SU-DHL-6 (cell line): Measurements from ENCODE around the gene GSC2.

Experiments
- H2AFZ ChIP-seq: fragments of 200-600 bp; sonication (generic); 2 replicates; pipeline ENCODE4 v1.6.1; 2014; ENCODE audit warnings: low read depth, mild to moderate bottlenecking, moderate library complexity, mixed read lengths, antibody characterized with exemption, low read length; ENCODE audit not compliant: severe bottlenecking
- H3F3A ChIP-seq: fragments of 200-600 bp; shearing (Covaris generic); 2 replicates; pipeline ENCODE4 v1.6.0; 2016; ENCODE audit warnings: antibody characterized with exemption, mild to moderate bottlenecking; ENCODE audit not compliant: insufficient read depth
- H3K27ac ChIP-seq: fragments of 200-600 bp; sonication (generic); 2 replicates; pipeline ENCODE4 v1.5.1; 2016; ENCODE audit warnings: low read depth, mild to moderate bottlenecking, low read length, moderate library complexity, mixed read lengths
- H3K27me3 ChIP-seq: fragments of 200-600 bp; sonication (generic), shearing (Covaris generic); 2 replicates; pipeline ENCODE4 v1.6.0; 2014; ENCODE audit warnings: mild to moderate bottlenecking, low read length
- H3K36me3 ChIP-seq: fragments of 200-600 bp; sonication (generic); 2 replicates; pipeline ENCODE4 v1.6.1; 2014; ENCODE audit warnings: mild to moderate bottlenecking, low read length, mixed read lengths
- H3K4me2 ChIP-seq: fragments of 300-600, 200-600 bp; shearing (Covaris generic), sonication (generic); 2 replicates; pipeline ENCODE4 v1.6.0; 2014; ENCODE audit warnings: low read length, low read depth, mild to moderate bottlenecking; ENCODE audit not compliant: poor library complexity, severe bottlenecking
- H3K4me3 ChIP-seq: fragments of 200-600 bp; sonication (generic); 2 replicates; pipeline ENCODE4 v1.5.1; 2014; ENCODE audit warnings: antibody characterized with exemption, low read length, mild to moderate bottlenecking, mixed read lengths; ENCODE audit not compliant: insufficient read depth, poor library complexity, severe bottlenecking
- H3K79me2 ChIP-seq: fragments of 200-600 bp; sonication (generic); 2 replicates; pipeline ENCODE4 v1.6.1; 2014; ENCODE audit warnings: mild to moderate bottlenecking, low read length, moderate library complexity; ENCODE audit not compliant: insufficient read depth
- H3K9ac ChIP-seq: fragments of 200-600 bp; sonication (generic); 2 replicates; pipeline ENCODE4 v1.7.0; 2014; ENCODE audit warnings: mild to moderate bottlenecking, low read length
- H3K9me2 ChIP-seq: fragments of 200-600 bp; sonication (generic); replicated peaks from 2 replicates; pipeline ENCODE4 v1.6.1; 2014; ENCODE audit warnings: low read length; ENCODE audit not compliant: insufficient read depth
- H3K9me3 ChIP-seq: fragments of 200-600 bp; sonication (generic); 2 replicates; pipeline ENCODE4 v1.6.1; 2014; ENCODE audit warnings: low read length, mixed read lengths; ENCODE audit not compliant: insufficient read depth
- H4K20me1 ChIP-seq: fragments of 200-600 bp; sonication (generic); 2 replicates; pipeline ENCODE4 v1.6.1; 2014; ENCODE audit warnings: low read depth, mild to moderate bottlenecking, antibody characterized with exemption, low read length, moderate library complexity, mixed read lengths
- EZH2phosphoT487 ChIP-seq: fragments of 200-600 bp; sonication (generic), shearing (Covaris generic); conservative IDR thresholded peaks from 2 replicates; pipeline ENCODE4 v1.6.1; 2018; ENCODE audit warnings: mild to moderate bottlenecking, antibody characterized with exemption, low read length, moderate library complexity, mixed read lengths
- TF ChIP-seq, protein P1 (sequence below): fragments of 200-600 bp; sonication (generic); IDR thresholded peaks from one replicate; pipeline ENCODE4 v1.5.1; 2017; ENCODE audit warnings: antibody characterized with exemption, mild to moderate bottlenecking, low read length, moderate library complexity; ENCODE audit not compliant: insufficient read depth, poor library complexity, severe bottlenecking

The GSC2 gene

DNA sequence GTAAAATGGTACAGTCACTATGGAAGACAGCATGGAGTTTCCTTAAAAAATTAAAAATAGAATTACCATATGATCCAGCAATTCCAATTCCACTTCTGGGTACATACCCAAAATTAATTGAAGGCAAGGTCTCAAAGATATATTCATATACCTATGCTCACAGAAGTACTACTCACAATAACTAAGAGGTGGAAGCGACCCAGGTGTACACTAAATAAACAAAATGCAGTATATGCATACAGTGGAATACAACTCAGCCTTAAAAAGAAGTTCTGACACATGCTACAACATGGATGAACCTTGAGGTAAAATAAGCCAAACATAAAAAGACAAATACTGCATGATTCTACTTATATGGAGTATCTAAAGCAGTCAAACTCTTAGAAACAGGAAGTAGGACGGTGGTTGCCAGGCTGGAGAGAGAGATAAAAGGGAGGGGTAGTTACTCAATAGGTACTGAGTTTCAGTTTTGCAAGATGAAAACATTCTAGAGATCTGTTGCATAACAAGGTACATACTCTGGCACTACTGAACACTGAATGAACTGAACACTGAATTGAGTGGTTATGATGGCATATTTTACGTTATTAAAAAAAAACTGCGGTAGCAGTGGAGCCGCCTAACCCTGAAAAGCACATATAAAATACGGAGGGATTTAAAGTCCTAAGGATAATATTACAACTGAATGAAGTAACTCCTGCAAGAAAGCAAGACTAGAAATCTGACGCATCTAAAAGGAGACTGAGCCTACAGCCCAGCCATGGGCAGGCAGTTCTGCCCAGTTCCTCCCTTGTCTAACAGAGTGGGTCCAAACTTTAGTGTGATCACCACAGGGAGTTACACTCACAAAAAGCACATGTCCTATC lies 40.7 kb downstream of the GSC2 start:
- Histone ChIP-seq H3K27me3 (no peaks in the 10 kb centered on the region), H3K9me3 (no peaks in the 10 kb centered on the region), H3K4me2 (peak overlapping the region; percentile 13), H3K36me3 (no peaks in the 10 kb centered on the region), H3K9ac (no peak overlapping the region), H3K27ac (no peak overlapping the region), H2AFZ (no peak overlapping the region), H3K9me2 (no peaks in the 10 kb centered on the region), H3K79me2 (peaks cover 30% of the 10 kb centered on the region; the same call in 1 of the 2 replicates), H3F3A (no peaks in the 10 kb centered on the region), H4K20me1 (no peaks in the 10 kb centered on the region), H3K4me3 (no peak overlapping the region)
- TF ChIP-seq EZH2phosphoT487: no peak
- TF ChIP-seq, protein P1, sequence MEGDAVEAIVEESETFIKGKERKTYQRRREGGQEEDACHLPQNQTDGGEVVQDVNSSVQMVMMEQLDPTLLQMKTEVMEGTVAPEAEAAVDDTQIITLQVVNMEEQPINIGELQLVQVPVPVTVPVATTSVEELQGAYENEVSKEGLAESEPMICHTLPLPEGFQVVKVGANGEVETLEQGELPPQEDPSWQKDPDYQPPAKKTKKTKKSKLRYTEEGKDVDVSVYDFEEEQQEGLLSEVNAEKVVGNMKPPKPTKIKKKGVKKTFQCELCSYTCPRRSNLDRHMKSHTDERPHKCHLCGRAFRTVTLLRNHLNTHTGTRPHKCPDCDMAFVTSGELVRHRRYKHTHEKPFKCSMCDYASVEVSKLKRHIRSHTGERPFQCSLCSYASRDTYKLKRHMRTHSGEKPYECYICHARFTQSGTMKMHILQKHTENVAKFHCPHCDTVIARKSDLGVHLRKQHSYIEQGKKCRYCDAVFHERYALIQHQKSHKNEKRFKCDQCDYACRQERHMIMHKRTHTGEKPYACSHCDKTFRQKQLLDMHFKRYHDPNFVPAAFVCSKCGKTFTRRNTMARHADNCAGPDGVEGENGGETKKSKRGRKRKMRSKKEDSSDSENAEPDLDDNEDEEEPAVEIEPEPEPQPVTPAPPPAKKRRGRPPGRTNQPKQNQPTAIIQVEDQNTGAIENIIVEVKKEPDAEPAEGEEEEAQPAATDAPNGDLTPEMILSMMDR: no peak

- Histone ChIP-seq H3K4me2 (no peak overlapping the region), H3K79me2 (peaks cover 33% of the 10 kb centered on the region; the same call in 1 of the 2 replicates), H3K27ac (no peak overlapping the region), H3K9ac (no peak overlapping the region), H3K9me3 (no peaks in the 10 kb centered on the region), H2AFZ (no peak overlapping the region), H3K4me3 (no peak overlapping the region), H3K36me3 (no peaks in the 10 kb centered on the region), H4K20me1 (no peaks in the 10 kb centered on the region), H3F3A (no peaks in the 10 kb centered on the region), H3K27me3 (no peaks in the 10 kb centered on the region), H3K9me2 (no peaks in the 10 kb centered on the region)
- TF ChIP-seq, protein P1: no peak
- no peak for TF ChIP-seq EZH2phosphoT487
Measured at GRCh38 chr22:19108807-19109197, 41.3 kb downstream of the GSC2 start.

- Histone ChIP-seq H4K20me1 (no peaks in the 10 kb centered on the region), H3K9me2 (no peaks in the 10 kb centered on the region), H3K79me2 (peaks cover 33% of the 10 kb centered on the region; the same call in 1 of the 2 replicates), H3K9me3 (no peaks in the 10 kb centered on the region), H3K4me3 (no peak overlapping the region), H3K9ac (no peak overlapping the region), H3K36me3 (no peaks in the 10 kb centered on the region), H3F3A (no peaks in the 10 kb centered on the region), H2AFZ (no peak overlapping the region), H3K27me3 (no peaks in the 10 kb centered on the region), H3K4me2 (no peak overlapping the region), H3K27ac (no peak overlapping the region)
- TF ChIP-seq EZH2phosphoT487: no peak
- TF ChIP-seq, protein P1: no peak
Measured at GRCh38 chr22:19107730-19108074, 42.4 kb downstream of the GSC2 start.
